Smooth muscle cell (in vitro differentiated cells): ENCODE data around the gene NUBP2. TPM values are rescaled to one million over a fixed set of nuclear protein-coding genes. Genes with fewer than 3 reads are reported as not detected.

Experiments
- DNase-seq: peaks from one replicate; lab custom pipeline; 2025; ENCODE audit not compliant: unreplicated experiment; lab: John Stamatoyannopoulos, UW
- H2AFZ ChIP-seq: fragments of 200-600 bp; sonication (generic); 2 replicates; pipeline ENCODE4 v1.6.0; 2016; ENCODE audit warnings: antibody characterized with exemption, low read depth, mild to moderate bottlenecking
- H3F3A ChIP-seq: fragments of 200-600 bp; sonication (generic); 2 replicates; pipeline ENCODE4 v1.6.0; 2017; ENCODE audit warnings: antibody characterized with exemption, low read depth
- H3K27ac ChIP-seq: fragments of 200-600 bp; sonication (generic); 2 replicates; pipeline ENCODE4 v1.5.1; 2016; ENCODE audit warnings: low read depth, mild to moderate bottlenecking
- H3K27me3 ChIP-seq: fragments of 200-600 bp; sonication (generic); 2 replicates; pipeline ENCODE4 v1.6.1; 2016; ENCODE audit warnings: low read depth, mild to moderate bottlenecking
- H3K36me3 ChIP-seq: fragments of 200-600 bp; sonication (generic); 2 replicates; pipeline ENCODE4 v1.5.1; 2016; ENCODE audit warnings: low read depth
- H3K4me1 ChIP-seq: fragments of 200-600 bp; sonication (generic); 2 replicates; pipeline ENCODE4 v1.5.1; 2016; ENCODE audit warnings: low read depth
- H3K4me2 ChIP-seq: fragments of 200-600 bp; sonication (generic); 2 replicates; pipeline ENCODE4 v1.6.0; 2016; ENCODE audit warnings: mild to moderate bottlenecking
- H3K4me3 ChIP-seq: fragments of 200-600 bp; sonication (generic); 2 replicates; pipeline ENCODE4 v1.5.1; 2016; ENCODE audit warnings: mild to moderate bottlenecking
- H3K79me2 ChIP-seq: fragments of 200-600 bp; sonication (generic); 2 replicates; pipeline ENCODE4 v1.6.0; 2016; ENCODE audit warnings: low read depth, mild to moderate bottlenecking
- H3K9ac ChIP-seq: fragments of 200-600 bp; sonication (generic); 2 replicates; pipeline ENCODE4 v1.6.0; 2016; ENCODE audit warnings: low read depth
- H3K9me3 ChIP-seq: fragments of 200-600 bp; sonication (generic); replicated peaks from 2 replicates; pipeline ENCODE4 v1.5.1; 2016; ENCODE audit warnings: low read depth
- H4K20me1 ChIP-seq: fragments of 200-600 bp; sonication (generic); 2 replicates; pipeline ENCODE4 v1.6.0; 2016; ENCODE audit warnings: low read depth
- CTCF ChIP-seq: fragments of 200-600 bp; sonication (generic); IDR thresholded peaks from 2 replicates; pipeline ENCODE4 v1.5.1; 2017; ENCODE audit warnings: borderline replicate concordance, mild to moderate bottlenecking, antibody characterized with exemption; ENCODE audit not compliant: insufficient read depth, poor library complexity, severe bottlenecking
- WGBS: methylation state at CpG from one replicate; pipeline ENCODE4 v1.1.7; 2016; ENCODE audit warnings: low lambda C conversion rate; 5-methylcytosine and 5-hydroxymethylcytosine counted together
- polyA plus RNA-seq: library from polyadenylated mRNA; unstranded; fragments of >200 nt; fragmentation: Nextera tagmentation; extraction: Ambion mirVana; gene quantifications from 2 replicates; pipeline ENCODE4 v1.2.1, GENCODE V29; 2016
- total RNA-seq: library from RNA; depleted of rRNA; stranded (reverse); fragments of >200 nt; gene quantifications from 2 replicates; pipeline ENCODE4 v1.2.3, GENCODE V29; 2014

The NUBP2 gene
- total and polyA plus RNA-seq, 2 experiments from 2014 or later = 48.0 to 80.8 TPM

GRCh38 chr16:1808691-1809090 lies 25.9 kb downstream of the NUBP2 start:
- Histone ChIP-seq H4K20me1 (no peaks in the 10 kb centered on the region), H2AFZ (no peak overlapping the region), H3K27ac (no peak overlapping the region), H3K79me2 (no peaks in the 10 kb centered on the region), H3K4me2 (no peak overlapping the region), H3K9ac (no peak overlapping the region), H3K4me1 (peaks cover 5% of the 10 kb centered on the region), H3K4me3 (no peak overlapping the region), H3K9me3 (no peaks in the 10 kb centered on the region), H3K36me3 (no peaks in the 10 kb centered on the region), H3F3A (peaks cover 5% of the 10 kb centered on the region), H3K27me3 (no peaks in the 10 kb centered on the region)
- no peak for TF ChIP-seq CTCF
- DNase-seq = no peak
- WGBS = 84% methylated on average over 18 of the region's 18 CpGs

GRCh38 chr16:1809281-1809801 lies 26.6 kb downstream of the NUBP2 start:
- H2AFZ ChIP-seq = no peak overlapping the region
- H3K36me3 ChIP-seq = no peaks in the 10 kb centered on the region
- peaks cover 8% of the 10 kb centered on the region for H3F3A ChIP-seq
- 81% methylated on average over 27 of the region's 28 CpGs for WGBS
- no peak overlapping the region for H3K9ac ChIP-seq
- H3K79me2 ChIP-seq = no peaks in the 10 kb centered on the region
- no peaks in the 10 kb centered on the region for H4K20me1 ChIP-seq
- no peak overlapping the region for H3K4me2 ChIP-seq
- H3K27ac ChIP-seq = no peak overlapping the region
- no peak for DNase-seq
- H3K27me3 ChIP-seq = no peaks in the 10 kb centered on the region
- no peak for TF ChIP-seq CTCF
- no peak overlapping the region for H3K4me3 ChIP-seq
- peaks cover 5% of the 10 kb centered on the region for H3K4me1 ChIP-seq
- H3K9me3 ChIP-seq = no peaks in the 10 kb centered on the region

GRCh38 chr16:1810106-1810505 lies 27.3 kb downstream of the NUBP2 start:
- no peak for DNase-seq
- 98% methylated on average over 16 of the region's 16 CpGs for WGBS
- Histone ChIP-seq H3K36me3 (no peaks in the 10 kb centered on the region), H3K9ac (no peak overlapping the region), H3K27me3 (no peaks in the 10 kb centered on the region), H3K27ac (no peak overlapping the region), H3K9me3 (no peaks in the 10 kb centered on the region), H3K79me2 (no peaks in the 10 kb centered on the region), H3K4me2 (no peak overlapping the region), H3K4me3 (no peak overlapping the region), H4K20me1 (no peaks in the 10 kb centered on the region), H2AFZ (no peak overlapping the region), H3F3A (peaks cover 8% of the 10 kb centered on the region), H3K4me1 (peaks cover 5% of the 10 kb centered on the region)
- no peak for TF ChIP-seq CTCF

DNA sequence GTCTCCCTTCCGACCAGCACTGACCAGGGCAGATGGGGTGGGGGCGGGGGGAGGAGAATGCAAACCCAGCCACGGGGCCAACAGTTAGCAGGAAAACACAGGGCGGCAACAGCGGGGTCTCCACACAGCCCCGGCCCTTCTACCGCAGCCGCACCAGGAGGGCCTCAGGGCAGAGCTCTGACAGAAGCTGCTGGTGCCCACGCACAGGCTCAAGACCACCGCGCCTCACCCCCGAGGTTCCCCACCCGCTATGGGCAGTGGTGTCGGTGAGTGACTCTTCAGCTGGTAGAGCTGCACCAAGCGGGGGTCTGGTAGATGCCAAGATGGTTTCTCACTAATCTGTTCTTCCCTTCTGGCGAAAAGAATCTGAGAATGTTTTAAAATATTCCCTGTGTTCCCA lies 27.8 kb downstream of the NUBP2 start:
- no peaks in the 10 kb centered on the region for H4K20me1 ChIP-seq
- no peak overlapping the region for H2AFZ ChIP-seq
- H3K4me3 ChIP-seq = no peak overlapping the region
- no peaks in the 10 kb centered on the region for H3K9me3 ChIP-seq
- no peak for TF ChIP-seq CTCF
- H3K27me3 ChIP-seq = no peaks in the 10 kb centered on the region
- H3K9ac ChIP-seq = no peak overlapping the region
- WGBS = 95% methylated on average over 16 of the region's 16 CpGs
- no peak overlapping the region for H3K4me2 ChIP-seq
- H3K27ac ChIP-seq = no peak overlapping the region
- peaks cover 5% of the 10 kb centered on the region for H3K4me1 ChIP-seq
- no peaks in the 10 kb centered on the region for H3K79me2 ChIP-seq
- peaks cover 8% of the 10 kb centered on the region for H3F3A ChIP-seq
- no peak for DNase-seq
- H3K36me3 ChIP-seq = no peaks in the 10 kb centered on the region
